Nephron (organoid): Measurements from ENCODE around the gene RBBP8NL.

Experiments used
- H3K27ac Mint-ChIP-seq, 3 experiments: 2 replicates each; pipeline ENCODE4 v1.8.0; 2020; ENCODE audit warnings: mixed read lengths in 3 of 3, mild to moderate bottlenecking in 2 of 3, moderate library complexity in 1 of 3
- H3K27me3 Mint-ChIP-seq: 2 replicates; pipeline ENCODE4 v1.8.0; 2021; ENCODE audit warnings: low read depth, mild to moderate bottlenecking, moderate library complexity, mixed read lengths
- H3K36me3 Mint-ChIP-seq: 2 replicates; pipeline ENCODE4 v1.8.0; 2020; ENCODE audit warnings: low read depth, mixed read lengths
- H3K4me1 Mint-ChIP-seq: 2 replicates; pipeline ENCODE4 v1.8.0; 2020; ENCODE audit warnings: mixed read lengths
- H3K4me3 Mint-ChIP-seq, 3 experiments: 2 replicates each; pipeline ENCODE4 v1.8.0; 2020; ENCODE audit warnings: mild to moderate bottlenecking in 3 of 3, mixed read lengths in 3 of 3, moderate library complexity in 2 of 3
- H3K9me3 Mint-ChIP-seq: 2 replicates; pipeline ENCODE4 v1.8.0; 2020; ENCODE audit warnings: mixed read lengths
- TF ChIP-seq, protein P1 (sequence below), 3 experiments: fragments of 200-600 bp; sonication (generic); IDR thresholded peaks; one replicate each; pipeline ENCODE4 v1.5.0; 2021; ENCODE audit warnings: antibody characterized with exemption in 3 of 3; ENCODE audit not compliant: unreplicated experiment in 3 of 3

RBBP8NL gene

GRCh38 chr20:62459488-62459887, 32.1 kb upstream of the RBBP8NL start:
- Mint-ChIP-seq H3K9me3 (no peaks in the 10 kb centered on the region), H3K27ac (peak overlapping the region in 1 of 3 experiments; percentile 51)

DNA sequence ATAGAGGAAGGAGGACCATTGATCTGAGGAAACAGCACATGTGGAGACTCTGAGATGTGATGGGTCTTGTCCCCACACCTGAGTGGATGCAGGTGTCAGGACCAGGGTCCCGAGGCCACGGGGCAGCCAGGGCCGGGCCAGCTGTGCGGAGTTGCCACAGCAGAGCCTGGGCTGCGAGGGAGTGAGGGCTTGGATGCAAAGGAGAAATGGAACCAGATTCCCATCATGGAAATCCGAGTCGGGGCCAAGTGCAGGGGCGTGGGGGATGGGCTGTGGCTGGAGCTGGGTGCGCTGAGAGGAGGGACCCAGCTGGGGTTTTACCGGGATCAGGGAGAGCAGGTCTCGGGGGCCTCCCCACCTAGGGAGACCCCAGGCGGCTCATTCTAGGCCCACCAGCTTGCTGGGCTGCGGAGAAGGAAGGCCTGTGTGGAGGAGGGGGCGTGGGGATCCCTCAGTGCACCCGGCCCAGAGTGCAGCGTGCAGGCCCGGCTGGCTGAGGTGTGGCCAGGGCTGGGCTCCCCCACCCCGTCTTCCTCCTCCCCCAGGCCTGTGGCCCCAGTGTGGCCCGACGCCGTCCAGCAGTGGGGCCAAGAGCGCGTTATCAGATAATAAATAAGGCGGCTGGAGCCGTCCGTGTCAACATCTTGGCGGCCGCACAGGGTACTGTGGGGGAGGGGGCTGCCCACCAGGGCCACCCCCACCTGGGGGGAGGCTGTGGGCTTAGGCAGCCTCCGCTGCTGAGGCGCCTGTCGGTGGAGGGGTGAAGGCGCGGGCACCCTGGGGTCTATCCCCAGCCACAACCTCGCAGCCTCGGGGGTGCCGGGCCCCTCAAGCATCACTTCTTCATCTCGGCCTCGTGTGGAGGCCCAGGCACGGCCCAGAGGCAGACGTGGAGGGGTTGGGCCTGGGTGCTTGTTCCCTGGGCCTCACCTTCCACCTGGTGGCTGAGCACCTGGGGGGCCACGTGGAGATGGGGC, 31.2 kb upstream of the RBBP8NL start:
- Mint-ChIP-seq H3K27me3 (peaks cover 26% of the 10 kb centered on the region), H3K27ac (peak overlapping the region in 1 of 3 experiments; percentile 60), H3K36me3 (no peaks in the 10 kb centered on the region), H3K9me3 (no peaks in the 10 kb centered on the region), H3K4me3 (peak overlapping the region in 2 of 3 experiments; percentile 17 to 21), H3K4me1 (peaks cover 40% of the 10 kb centered on the region)
- TF ChIP-seq, protein P1, sequence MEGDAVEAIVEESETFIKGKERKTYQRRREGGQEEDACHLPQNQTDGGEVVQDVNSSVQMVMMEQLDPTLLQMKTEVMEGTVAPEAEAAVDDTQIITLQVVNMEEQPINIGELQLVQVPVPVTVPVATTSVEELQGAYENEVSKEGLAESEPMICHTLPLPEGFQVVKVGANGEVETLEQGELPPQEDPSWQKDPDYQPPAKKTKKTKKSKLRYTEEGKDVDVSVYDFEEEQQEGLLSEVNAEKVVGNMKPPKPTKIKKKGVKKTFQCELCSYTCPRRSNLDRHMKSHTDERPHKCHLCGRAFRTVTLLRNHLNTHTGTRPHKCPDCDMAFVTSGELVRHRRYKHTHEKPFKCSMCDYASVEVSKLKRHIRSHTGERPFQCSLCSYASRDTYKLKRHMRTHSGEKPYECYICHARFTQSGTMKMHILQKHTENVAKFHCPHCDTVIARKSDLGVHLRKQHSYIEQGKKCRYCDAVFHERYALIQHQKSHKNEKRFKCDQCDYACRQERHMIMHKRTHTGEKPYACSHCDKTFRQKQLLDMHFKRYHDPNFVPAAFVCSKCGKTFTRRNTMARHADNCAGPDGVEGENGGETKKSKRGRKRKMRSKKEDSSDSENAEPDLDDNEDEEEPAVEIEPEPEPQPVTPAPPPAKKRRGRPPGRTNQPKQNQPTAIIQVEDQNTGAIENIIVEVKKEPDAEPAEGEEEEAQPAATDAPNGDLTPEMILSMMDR (IDR thresholded peaks at IDR 0.05; ENCODE audit: unreplicated experiment in 3 of 3): no peak

More at GRCh38 chr20:62459488-62459887, 32.1 kb upstream of the RBBP8NL start:
- H3K4me3 Mint-ChIP-seq: no peak overlapping the region
- H3K36me3 Mint-ChIP-seq: no peaks in the 10 kb centered on the region
- H3K27me3 Mint-ChIP-seq: peaks cover 33% of the 10 kb centered on the region
- TF ChIP-seq, protein P1 (IDR thresholded peaks at IDR 0.05; ENCODE audit: unreplicated experiment in 3 of 3): no peak
- peaks cover 41% of the 10 kb centered on the region for H3K4me1 Mint-ChIP-seq

GRCh38 chr20:62457831-62458230, 30.5 kb upstream of the RBBP8NL start:
- H3K36me3 Mint-ChIP-seq: no peaks in the 10 kb centered on the region
- H3K27ac Mint-ChIP-seq: no peak overlapping the region
- TF ChIP-seq, protein P1 (IDR thresholded peaks at IDR 0.05; ENCODE audit: unreplicated experiment in 3 of 3): no peak
- H3K9me3 Mint-ChIP-seq: no peaks in the 10 kb centered on the region
- peaks cover 37% of the 10 kb centered on the region for H3K4me1 Mint-ChIP-seq
- peaks cover 22% of the 10 kb centered on the region for H3K27me3 Mint-ChIP-seq
- no peak overlapping the region for H3K4me3 Mint-ChIP-seq

- no peaks in the 10 kb centered on the region for H3K9me3 Mint-ChIP-seq
- H3K4me3 Mint-ChIP-seq: no peak overlapping the region
- H3K27me3 Mint-ChIP-seq: peaks cover 22% of the 10 kb centered on the region
- peaks cover 37% of the 10 kb centered on the region for H3K4me1 Mint-ChIP-seq
- H3K36me3 Mint-ChIP-seq: no peaks in the 10 kb centered on the region
- no peak overlapping the region for H3K27ac Mint-ChIP-seq
- TF ChIP-seq, protein P1 (IDR thresholded peaks at IDR 0.05; ENCODE audit: unreplicated experiment in 3 of 3): no peak
These were observed 29.8 kb upstream of the RBBP8NL start for GRCh38 chr20:62457098-62457497.

- peak overlapping the region; percentile 50 to 63 (median 57) for H3K4me3 Mint-ChIP-seq
- no peaks in the 10 kb centered on the region for H3K9me3 Mint-ChIP-seq
- TF ChIP-seq, protein P1 (IDR thresholded peaks at IDR 0.05; ENCODE audit: unreplicated experiment in 3 of 3): no peak
- peak overlapping the region; percentile 70 to 93 (median 86) for H3K27ac Mint-ChIP-seq
- H3K27me3 Mint-ChIP-seq: peaks cover 18% of the 10 kb centered on the region
- H3K36me3 Mint-ChIP-seq: no peaks in the 10 kb centered on the region
- peaks cover 36% of the 10 kb centered on the region for H3K4me1 Mint-ChIP-seq
These were observed 28.6 kb upstream of the RBBP8NL start for GRCh38 chr20:62455929-62456328.
